Activated CD4-positive, alpha-beta T cell treated with anti-CD3 and anti-CD28 coated beads, Interleukin-2, amount 10 ng/mL, durations not matched to agents 7 days and 5 days (primary cell): Measurements from ENCODE around the gene ZNF135. TPM values are rescaled to one million over a fixed set of nuclear protein-coding genes. Genes with fewer than 3 reads are reported as not detected.

Experiments used
- CTCF ChIA-PET: fragments of 350-600 bp; sonication (Branson Sonifier 250); formaldehyde crosslinking; loops from one replicate; lab custom pipeline; 2021; ENCODE audit warnings: antibody characterized with exemption; lab: Charles Lee
- POLR2A ChIA-PET: fragments of 350-600 bp; sonication (Branson Sonifier 250); formaldehyde crosslinking; loops from one replicate; lab custom pipeline; 2021; ENCODE audit warnings: antibody characterized with exemption; lab: Charles Lee
- DNase-seq: peaks from one replicate; pipeline ENCODE4 v3.0.0-alpha.2; 2020
- H3K27ac Mint-ChIP-seq: one replicate; pipeline ENCODE4 v1.8.0; 2021; ENCODE audit warnings: mild to moderate bottlenecking, moderate library complexity, mixed read lengths
- H3K27me3 Mint-ChIP-seq: one replicate; pipeline ENCODE4 v1.8.0; 2021; ENCODE audit warnings: mixed read lengths
- H3K36me3 Mint-ChIP-seq: one replicate; pipeline ENCODE4 v1.8.0; 2021; ENCODE audit warnings: low read depth, mixed read lengths
- H3K4me1 Mint-ChIP-seq: one replicate; pipeline ENCODE4 v1.8.0; 2021; ENCODE audit warnings: mixed read lengths
- H3K4me3 Mint-ChIP-seq: one replicate; pipeline ENCODE4 v1.8.0; 2021; ENCODE audit warnings: mild to moderate bottlenecking, moderate library complexity, mixed read lengths
- H3K9me3 Mint-ChIP-seq: one replicate; pipeline ENCODE4 v1.8.0; 2021; ENCODE audit warnings: mixed read lengths
- total RNA-seq, 2 experiments: library from RNA; stranded (reverse); gene quantifications; one replicate each; pipeline ENCODE4 v1.2.3, GENCODE V29; 2021

Gene ZNF135
- total RNA-seq, 2 experiments from 2014 or later, result 0.77 to 1.1 TPM

GRCh38 chr19:58054901-58055874 lies 3.9 kb upstream of the ZNF135 start:
- Mint-ChIP-seq H3K4me1 (peaks cover 5% of the 10 kb centered on the region), H3K4me3 (peak overlapping the region; percentile 19), H3K9me3 (peaks cover 44% of the 10 kb centered on the region), H3K36me3 (peaks cover 27% of the 10 kb centered on the region), H3K27ac (no peak overlapping the region), H3K27me3 (no peaks in the 10 kb centered on the region)
- DNase-seq, result no peak
- CTCF ChIA-PET, result interaction anchor here (1.3 kb wide), 1 partner anchor 10 kb away, joined by 8 read pairs; no protein-coding TSS in a partner anchor
- POLR2A ChIA-PET, result no interaction called here

DNA sequence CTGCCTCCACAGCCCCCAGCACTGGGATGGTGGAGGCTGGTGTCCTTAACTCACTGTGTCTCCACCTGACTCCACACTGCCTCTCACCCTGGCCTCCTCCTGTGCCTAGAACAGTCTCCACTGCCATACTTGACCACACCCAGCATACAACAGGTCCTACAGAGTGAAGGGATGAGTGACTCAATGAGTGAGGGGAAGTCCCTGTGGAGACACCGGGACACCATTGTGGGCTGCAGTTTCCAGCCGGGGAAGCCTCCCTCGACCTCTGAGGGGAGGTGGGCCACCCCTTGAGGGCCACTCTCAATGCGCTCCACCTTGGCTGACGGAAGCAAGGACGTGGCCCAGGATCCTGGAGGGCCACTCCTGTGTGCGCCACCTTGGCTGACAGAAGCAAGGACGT lies 2.8 kb upstream of the ZNF135 start:
- POLR2A ChIA-PET, result no interaction called here

GRCh38 chr19:58056861-58057260 lies 2.2 kb upstream of the ZNF135 start:
- Mint-ChIP-seq H3K4me3 (no peak overlapping the region), H3K27me3 (no peaks in the 10 kb centered on the region), H3K4me1 (peaks cover 5% of the 10 kb centered on the region), H3K9me3 (peaks cover 42% of the 10 kb centered on the region), H3K27ac (no peak overlapping the region), H3K36me3 (peaks cover 34% of the 10 kb centered on the region)
- ChIA-PET POLR2A (interaction anchor here (0.6 kb wide), 1 partner anchor 54 kb away, joined by 3 read pairs; the partner anchor contains the start of gene ZNF606), CTCF (interaction anchor here (0.7 kb wide), 1 partner anchor 86 kb away, joined by 5 read pairs; no protein-coding TSS in a partner anchor)
- no peak for DNase-seq

More for the DNA sequence above, 2.8 kb upstream of the ZNF135 start:
- Mint-ChIP-seq H3K36me3 (peaks cover 32% of the 10 kb centered on the region), H3K27me3 (no peaks in the 10 kb centered on the region), H3K4me1 (peaks cover 5% of the 10 kb centered on the region), H3K9me3 (peaks cover 43% of the 10 kb centered on the region), H3K4me3 (no peak overlapping the region), H3K27ac (no peak overlapping the region)
- DNase-seq, result no peak
- CTCF ChIA-PET, result no interaction called here

- Mint-ChIP-seq H3K9me3 (peaks cover 44% of the 10 kb centered on the region), H3K36me3 (peaks cover 34% of the 10 kb centered on the region), H3K27me3 (no peaks in the 10 kb centered on the region), H3K4me1 (peaks cover 5% of the 10 kb centered on the region), H3K27ac (no peak overlapping the region), H3K4me3 (peak overlapping the region; percentile 63)
- DNase-seq, result no peak
- ChIA-PET CTCF (no interaction called here), POLR2A (no interaction called here)
Observed at GRCh38 chr19:58058467-58058866, 615 bp upstream of the ZNF135 start.

- H3K4me1 Mint-ChIP-seq, result peaks cover 5% of the 10 kb centered on the region
- no peak for DNase-seq
- CTCF ChIA-PET, result interaction anchor here (1.0 to 1.2 kb wide), 2 partner anchors 14 to 60 kb away, joined by 3 read pairs; no protein-coding TSS in a partner anchor
- no peak overlapping the region for H3K27ac Mint-ChIP-seq
- peaks cover 44% of the 10 kb centered on the region for H3K9me3 Mint-ChIP-seq
- H3K27me3 Mint-ChIP-seq, result no peaks in the 10 kb centered on the region
- peak overlapping the region; percentile 63 for H3K4me3 Mint-ChIP-seq
- POLR2A ChIA-PET, result no interaction called here
- H3K36me3 Mint-ChIP-seq, result peaks cover 36% of the 10 kb centered on the region
Observed at GRCh38 chr19:58059671-58060078, 593 bp downstream of the ZNF135 start.

DNA sequence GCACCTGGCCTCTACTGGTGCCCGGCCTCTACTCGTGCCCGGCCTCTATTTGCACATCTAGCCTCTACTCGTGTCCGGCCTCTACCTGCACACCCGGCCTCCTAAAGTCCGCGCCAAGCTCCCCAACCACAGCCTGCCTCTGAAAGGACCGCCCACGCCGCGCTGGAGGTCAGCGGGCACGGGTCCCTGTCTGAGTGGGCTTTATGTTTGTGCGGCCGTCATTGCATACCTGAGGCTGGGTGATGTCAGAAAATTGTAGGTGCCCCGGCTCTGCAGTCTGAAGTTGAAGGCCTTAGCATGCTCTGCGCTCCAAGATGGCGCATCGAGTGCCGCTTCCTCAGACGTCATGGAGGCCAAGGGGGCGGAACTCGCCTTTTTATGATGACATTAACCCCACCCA lies 1.1 kb downstream of the ZNF135 start:
- DNase-seq, result no peak
- ChIA-PET CTCF (interaction anchor here (1.0 kb wide), 1 partner anchor 13 kb away, joined by 3 read pairs; no protein-coding TSS in a partner anchor), POLR2A (no interaction called here)
- Mint-ChIP-seq H3K9me3 (peaks cover 46% of the 10 kb centered on the region), H3K4me1 (peaks cover 5% of the 10 kb centered on the region), H3K27ac (peak overlapping the region; percentile 78), H3K27me3 (no peaks in the 10 kb centered on the region), H3K36me3 (peaks cover 34% of the 10 kb centered on the region), H3K4me3 (peak overlapping the region; percentile 20)

DNA sequence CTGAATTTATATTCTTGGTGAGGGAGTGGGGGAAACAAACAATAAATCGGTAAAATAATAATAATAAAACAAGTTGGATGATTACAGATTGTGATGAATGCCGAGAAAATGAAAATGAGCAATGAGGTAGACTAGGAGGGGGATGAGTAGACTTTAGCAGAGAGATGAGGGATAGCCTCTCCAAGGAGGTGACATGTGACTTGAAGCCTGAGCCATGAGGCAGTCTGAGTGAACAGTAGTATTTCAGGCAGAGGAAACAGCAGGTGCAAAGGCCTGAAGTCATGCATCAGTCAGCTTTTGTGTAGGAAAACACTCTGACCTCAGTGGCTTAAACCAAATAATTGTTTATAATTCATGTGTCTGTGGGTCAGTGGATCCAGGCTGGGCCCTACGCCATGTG lies 4.6 kb downstream of the ZNF135 start:
- Mint-ChIP-seq H3K27ac (no peak overlapping the region), H3K9me3 (peaks cover 63% of the 10 kb centered on the region), H3K4me1 (peaks cover 4% of the 10 kb centered on the region), H3K4me3 (no peak overlapping the region), H3K27me3 (no peaks in the 10 kb centered on the region), H3K36me3 (peaks cover 27% of the 10 kb centered on the region)
- POLR2A ChIA-PET, result no interaction called here
- CTCF ChIA-PET, result interaction anchor here (0.6 kb wide), 1 partner anchor 82 kb away, joined by 3 read pairs; no protein-coding TSS in a partner anchor
- no peak for DNase-seq

DNA sequence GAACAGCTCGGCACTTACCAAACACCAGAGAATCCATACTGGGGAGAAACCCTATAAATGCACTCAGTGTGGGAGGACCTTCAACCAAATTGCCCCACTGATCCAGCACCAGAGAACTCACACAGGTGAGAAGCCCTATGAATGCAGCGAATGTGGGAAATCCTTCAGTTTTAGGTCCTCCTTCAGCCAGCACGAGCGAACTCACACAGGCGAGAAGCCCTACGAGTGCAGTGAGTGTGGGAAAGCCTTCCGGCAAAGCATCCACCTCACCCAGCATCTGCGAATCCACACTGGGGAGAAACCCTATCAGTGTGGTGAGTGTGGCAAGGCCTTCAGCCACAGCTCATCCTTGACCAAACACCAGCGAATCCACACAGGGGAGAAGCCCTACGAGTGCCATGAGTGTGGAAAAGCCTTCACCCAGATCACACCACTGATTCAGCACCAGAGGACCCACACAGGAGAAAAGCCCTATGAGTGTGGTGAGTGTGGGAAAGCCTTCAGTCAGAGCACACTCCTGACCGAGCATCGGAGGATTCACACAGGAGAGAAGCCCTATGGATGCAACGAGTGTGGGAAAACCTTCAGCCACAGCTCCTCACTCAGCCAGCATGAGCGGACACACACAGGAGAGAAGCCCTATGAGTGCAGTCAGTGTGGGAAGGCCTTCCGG lies 8.3 kb downstream of the ZNF135 start:
- H3K36me3 Mint-ChIP-seq, result peaks cover 15% of the 10 kb centered on the region
- H3K4me3 Mint-ChIP-seq, result no peak overlapping the region
- peaks cover 68% of the 10 kb centered on the region for H3K9me3 Mint-ChIP-seq
- H3K27ac Mint-ChIP-seq, result no peak overlapping the region
- no peaks in the 10 kb centered on the region for H3K27me3 Mint-ChIP-seq
- POLR2A ChIA-PET, result no interaction called here
- H3K4me1 Mint-ChIP-seq, result no peaks in the 10 kb centered on the region
- DNase-seq, result no peak
- CTCF ChIA-PET, result no interaction called here

GRCh38 chr19:58079792-58080191 lies 20.7 kb downstream of the ZNF135 start:
- peaks cover 13% of the 10 kb centered on the region for H3K36me3 Mint-ChIP-seq
- no peaks in the 10 kb centered on the region for H3K4me1 Mint-ChIP-seq
- no peak for DNase-seq
- H3K9me3 Mint-ChIP-seq, result peaks cover 45% of the 10 kb centered on the region
- H3K27ac Mint-ChIP-seq, result no peak overlapping the region
- no peaks in the 10 kb centered on the region for H3K27me3 Mint-ChIP-seq
- CTCF ChIA-PET, result no interaction called here
- H3K4me3 Mint-ChIP-seq, result no peak overlapping the region
- POLR2A ChIA-PET, result no interaction called here

DNA sequence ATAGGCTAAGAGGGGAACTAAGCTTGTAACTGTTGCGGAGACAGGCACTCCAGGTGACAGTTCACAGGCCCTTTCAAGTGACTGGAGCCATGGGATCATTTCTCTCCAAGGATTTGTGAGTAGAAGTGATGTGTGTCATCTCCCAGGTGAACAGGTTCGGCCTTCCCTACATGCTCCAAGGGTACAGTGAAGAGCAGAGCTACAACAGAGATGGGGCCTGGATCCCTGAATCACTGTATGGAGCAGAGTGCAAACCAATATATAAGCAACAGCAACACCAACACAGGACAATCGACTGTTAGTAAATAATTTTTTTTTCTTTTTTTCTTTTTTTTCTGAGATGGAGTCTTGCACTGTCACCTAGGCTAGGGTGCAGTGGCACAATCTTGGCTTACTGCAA lies 23.9 kb downstream of the ZNF135 start:
- peaks cover 22% of the 10 kb centered on the region for H3K36me3 Mint-ChIP-seq
- H3K4me3 Mint-ChIP-seq, result no peak overlapping the region
- H3K27ac Mint-ChIP-seq, result no peak overlapping the region
- H3K4me1 Mint-ChIP-seq, result no peaks in the 10 kb centered on the region
- peaks cover 42% of the 10 kb centered on the region for H3K9me3 Mint-ChIP-seq
- CTCF ChIA-PET, result interaction anchor here (0.7 kb wide), 1 partner anchor 11 kb away, joined by 6 read pairs; no protein-coding TSS in a partner anchor
- H3K27me3 Mint-ChIP-seq, result no peaks in the 10 kb centered on the region
- POLR2A ChIA-PET, result no interaction called here
- DNase-seq, result no peak

DNA sequence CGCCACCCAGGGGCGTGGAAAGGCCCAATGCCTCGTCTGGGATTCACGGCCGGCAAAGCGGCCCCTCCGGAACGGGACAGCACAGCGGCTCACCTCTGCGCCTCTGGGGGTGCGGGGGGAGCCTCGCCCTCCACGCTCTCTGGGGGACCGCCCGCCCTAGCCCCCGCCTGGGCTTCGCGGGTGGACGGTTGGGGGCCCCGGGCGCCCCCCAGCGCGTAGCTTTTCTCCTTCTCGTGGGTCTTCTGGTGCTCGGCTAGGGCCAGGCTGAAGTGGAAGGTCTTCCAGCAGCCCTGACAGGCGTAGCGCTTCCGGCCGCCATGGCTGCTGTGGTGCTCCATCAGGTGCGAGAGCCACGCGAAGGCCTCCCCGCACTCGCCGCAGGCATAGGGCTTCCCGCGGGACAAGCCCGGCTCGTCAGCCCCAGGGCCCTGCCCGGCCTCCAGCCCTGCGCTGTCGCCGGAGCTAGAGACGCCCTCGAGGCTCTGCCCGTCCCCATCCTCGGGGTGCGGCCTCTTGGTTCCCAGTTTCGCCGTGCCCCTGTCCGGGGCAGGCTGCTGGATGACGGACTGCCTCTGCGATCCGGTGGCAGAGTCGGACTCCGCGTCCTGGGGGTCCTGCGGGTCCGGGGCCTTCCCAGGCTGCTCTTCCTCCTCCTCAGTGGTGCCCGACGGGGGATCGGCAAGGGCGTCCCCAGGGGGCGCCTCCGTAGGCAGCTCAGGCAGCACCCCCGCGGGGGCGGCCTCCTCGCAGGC lies 25.7 kb downstream of the ZNF135 start:
- Mint-ChIP-seq H3K36me3 (peaks cover 26% of the 10 kb centered on the region), H3K4me3 (no peak overlapping the region), H3K27ac (no peak overlapping the region), H3K27me3 (no peaks in the 10 kb centered on the region), H3K9me3 (peaks cover 36% of the 10 kb centered on the region), H3K4me1 (no peaks in the 10 kb centered on the region)
- CTCF ChIA-PET, result no interaction called here
- POLR2A ChIA-PET, result no interaction called here
- DNase-seq, result no peak

DNA sequence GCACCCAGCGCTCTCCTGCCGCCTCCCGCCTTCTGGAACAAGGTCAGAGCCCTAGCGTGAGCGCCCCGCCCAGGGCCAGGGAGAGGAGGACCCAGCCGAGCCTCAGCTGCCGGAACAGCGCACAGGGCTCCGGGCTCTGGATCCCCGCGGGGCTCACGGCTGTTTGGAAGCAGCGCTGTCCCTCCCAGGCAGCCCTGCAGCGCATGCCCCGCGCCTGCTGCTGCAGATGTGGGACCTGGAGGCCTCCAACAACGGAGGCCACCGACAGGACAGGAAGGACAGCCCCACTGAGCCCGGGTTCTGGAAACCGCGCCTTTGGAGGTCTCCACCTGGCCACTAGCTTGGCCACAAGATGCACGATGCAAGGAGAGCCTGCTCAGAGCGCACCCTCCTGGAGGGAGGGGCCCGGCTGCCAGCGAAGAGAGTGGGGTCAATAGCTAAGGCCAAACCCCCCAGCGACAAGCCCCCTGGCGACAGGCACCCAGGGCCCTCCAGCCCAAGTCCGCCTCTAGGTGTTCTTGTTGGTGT lies 26.3 kb downstream of the ZNF135 start:
- ChIA-PET POLR2A (no interaction called here), CTCF (no interaction called here)
- Mint-ChIP-seq H3K36me3 (peaks cover 26% of the 10 kb centered on the region), H3K4me1 (no peaks in the 10 kb centered on the region), H3K4me3 (no peak overlapping the region), H3K9me3 (peaks cover 31% of the 10 kb centered on the region), H3K27me3 (no peaks in the 10 kb centered on the region), H3K27ac (no peak overlapping the region)
- DNase-seq, result no peak
